Upper lobe of left lung (tissue), 4 donors: ENCODE measurements around the gene ONECUT3.

Experiments used
- CTCF ChIP-seq, 6 experiments: fragments of 450-650 bp in 4 of 6; fragments of 200-600 bp in 2 of 6; sonication (generic) in 2 of 6; IDR thresholded peaks; one replicate each; pipeline ENCODE4 v1.5.1; 2016 to 2019; ENCODE audit warnings: antibody characterized with exemption in 6 of 6
- EP300 ChIP-seq, 4 donors: sonication (generic); formaldehyde crosslinking; IDR thresholded peaks; one replicate each; pipeline ENCODE4 v1.5.1; 2017; ENCODE audit warnings: antibody characterized with exemption in 4 of 4, control low read depth in 2 of 4
- POLR2AphosphoS5 ChIP-seq, 2 donors: sonication (generic); formaldehyde crosslinking; IDR thresholded peaks; one replicate each; pipeline ENCODE4 v1.5.1; 2017; ENCODE audit warnings: antibody characterized with exemption in 2 of 2

- TF ChIP-seq CTCF (IDR thresholded peaks at IDR 0.05): no peak
- no peak for TF ChIP-seq EP300 (IDR thresholded peaks at IDR 0.05)
- no peak for TF ChIP-seq POLR2AphosphoS5 (IDR thresholded peaks at IDR 0.05)
These were observed 4.3 kb downstream of the ONECUT3 start for GRCh38 chr19:1757468-1758230.
